ENCODE measurements around the gene PTPRD. TPM values are rescaled to one million over a fixed set of nuclear protein-coding genes. Genes with fewer than 3 reads are reported as not detected.

The PTPRD gene
- total RNA-seq, 1 experiment from 2014 or later, result 79.4 TPM

DNA sequence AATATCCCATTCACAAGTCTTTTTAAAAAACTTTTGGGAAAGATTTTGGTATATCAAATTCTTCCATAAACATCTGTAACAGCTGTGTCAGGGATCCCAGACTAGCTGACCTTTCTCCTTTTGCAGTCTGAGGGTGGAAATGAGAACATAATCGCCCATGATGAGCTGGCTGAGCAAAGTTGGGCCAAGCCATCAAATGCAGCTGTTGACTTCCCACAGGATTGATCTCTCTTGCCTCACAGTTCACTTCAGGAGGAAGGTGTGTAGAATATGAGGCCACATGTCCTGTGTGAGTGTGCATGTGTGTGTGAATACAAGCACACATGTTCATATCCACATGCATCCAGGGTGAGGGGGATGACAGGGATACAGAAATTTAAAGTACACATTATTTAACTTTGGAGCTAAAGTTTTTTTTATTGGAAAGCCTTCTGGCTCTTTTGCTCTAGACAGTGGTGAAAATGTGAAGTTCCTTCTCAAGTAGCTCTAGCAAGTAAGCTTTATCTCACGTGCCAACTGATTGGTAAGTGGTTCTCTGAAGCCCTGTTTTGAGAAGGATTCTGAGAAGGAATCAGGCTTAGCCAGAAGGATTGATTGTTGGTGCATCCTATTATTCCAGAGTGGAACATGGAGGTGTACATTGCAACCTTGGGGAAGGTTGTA lies 2344.5 kb downstream of the PTPRD start:
- H3K4me3 ChIP-seq, result no peak overlapping the region
- H3K36me3 ChIP-seq, result no peaks in the 10 kb centered on the region
- DNase-seq, result peak; percentile 46 to 79
- H3K9me3 ChIP-seq (replicated peaks), result no peaks in the 10 kb centered on the region
- H3K4me1 ChIP-seq, result peaks cover 16% of the 10 kb centered on the region
- no peaks in the 10 kb centered on the region for H3K27me3 ChIP-seq
- H3K27ac ChIP-seq, result 0 out of 2 replicates have a peak overlapping the region, but pooled peaks have one; percentile 13

DNA sequence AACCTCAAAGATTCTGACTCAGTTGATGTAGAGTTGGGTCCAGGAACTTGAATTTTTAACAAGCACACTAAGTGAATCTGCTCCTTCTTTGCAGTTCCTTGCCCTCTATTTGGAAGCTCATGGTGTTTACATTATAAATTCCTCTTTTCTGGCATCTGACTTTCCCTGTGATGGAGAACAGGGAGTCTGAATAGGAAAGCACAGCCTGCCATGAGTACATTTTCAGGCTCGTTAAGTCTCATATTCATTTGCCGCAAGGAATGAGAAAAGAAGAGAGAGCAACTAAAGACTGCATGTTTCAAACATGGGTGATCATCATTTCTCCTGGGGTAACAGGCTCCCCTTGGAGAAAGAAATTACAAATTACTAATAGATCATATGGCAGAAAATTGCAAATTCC lies 2345.2 kb downstream of the PTPRD start:
- H3K4me3 ChIP-seq, result no peak overlapping the region
- no peaks in the 10 kb centered on the region for H3K9me3 ChIP-seq (replicated peaks)
- peaks cover 16% of the 10 kb centered on the region for H3K4me1 ChIP-seq
- H3K27ac ChIP-seq, result 0 out of 2 replicates have a peak overlapping the region, but pooled peaks have one; percentile 13
- DNase-seq, result peak in 1 of 2 experiments; percentile 13
- no peaks in the 10 kb centered on the region for H3K27me3 ChIP-seq
- no peaks in the 10 kb centered on the region for H3K36me3 ChIP-seq

DNA sequence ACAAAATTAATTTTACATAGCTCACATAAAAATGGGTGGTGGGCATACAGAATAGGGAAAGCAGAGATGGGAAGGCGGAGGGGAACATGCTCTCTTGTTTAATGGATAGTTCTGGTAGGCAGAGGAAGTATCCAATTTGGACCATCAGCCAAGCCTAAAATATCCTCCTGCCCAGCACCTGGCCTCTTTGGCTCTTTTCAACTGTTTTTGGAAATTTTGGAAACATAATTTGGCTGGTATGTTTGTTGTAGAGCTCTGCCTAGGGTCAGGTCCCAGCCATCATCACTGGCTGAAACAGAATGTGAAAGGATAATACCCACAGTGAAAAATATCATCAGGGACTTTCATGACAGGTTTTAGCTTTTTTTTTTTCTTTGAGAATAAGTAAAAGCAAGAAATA lies 2345.9 kb downstream of the PTPRD start:
- Histone ChIP-seq H3K4me1 (peaks cover 16% of the 10 kb centered on the region), H3K27ac (no peak overlapping the region), H3K9me3 (replicated peaks) (no peaks in the 10 kb centered on the region), H3K4me3 (no peak overlapping the region), H3K36me3 (no peaks in the 10 kb centered on the region), H3K27me3 (no peaks in the 10 kb centered on the region)
- DNase-seq, result no peak

DNA sequence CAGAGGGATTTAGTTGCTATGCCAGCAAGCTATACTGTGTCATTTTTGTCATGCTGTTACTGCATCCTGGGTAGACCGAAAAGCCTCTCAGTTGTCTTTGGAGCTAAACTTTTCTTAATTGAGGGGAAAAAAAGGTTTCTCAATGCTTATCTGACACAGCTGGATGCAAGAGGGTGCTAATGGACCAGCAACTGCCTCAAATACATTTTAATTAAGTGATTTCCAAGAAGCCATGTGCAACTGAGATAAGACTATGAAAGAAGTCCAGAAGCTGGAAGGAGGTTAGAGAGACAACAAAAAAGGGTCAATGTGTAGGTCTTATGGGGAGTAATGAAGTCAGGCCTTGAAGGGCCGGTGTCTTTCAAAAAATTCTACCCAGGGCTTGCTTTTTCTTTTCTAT lies 2347.5 kb downstream of the PTPRD start:
- H3K27me3 ChIP-seq, result no peaks in the 10 kb centered on the region
- no peaks in the 10 kb centered on the region for H3K36me3 ChIP-seq
- H3K27ac ChIP-seq, result no peak overlapping the region
- DNase-seq, result no peak
- H3K4me3 ChIP-seq, result no peak overlapping the region
- H3K4me1 ChIP-seq, result peaks cover 16% of the 10 kb centered on the region
- no peaks in the 10 kb centered on the region for H3K9me3 ChIP-seq (replicated peaks)
